Endothelial cell of umbilical vein (primary cell): Measurements from ENCODE around the gene TFG. TPM values are rescaled to one million over a fixed set of nuclear protein-coding genes. Genes with fewer than 3 reads are reported as not detected.

Source experiments
- BruUV-seq: library from RNA; stranded (reverse); fragments of 400-500 nt; replicated peaks from 2 replicates; lab custom pipeline; 2021; lab: Mats Ljungman, UMichigan
- CTCF ChIA-PET: fragments of 300-600, 350-600 bp; sonication (Branson Sonifier 250); formaldehyde crosslinking; loops from one replicate; lab custom pipeline; 2021; ENCODE audit warnings: antibody characterized with exemption, inconsistent platforms; lab: Charles Lee
- POLR2A ChIA-PET: fragments of 300-600, 350-600 bp; sonication (Branson Sonifier 250); formaldehyde crosslinking; loops from one replicate; lab custom pipeline; 2021; ENCODE audit warnings: antibody characterized with exemption, inconsistent platforms; lab: Charles Lee
- DNase-seq: peaks from one replicate; pipeline ENCODE4 v3.0.0-alpha.2; 2011; ENCODE audit warnings: low read depth, low spot score
- FAIRE-seq: peaks from 2 replicates; lab custom pipeline; 2011; peaks lifted over from hg19 to GRCh38; lab: Jason Lieb, UNC
- H2AFZ ChIP-seq: 2 replicates; pipeline ENCODE4 v1.6.0; 2012; ENCODE audit warnings: low read depth, low read length, control low read depth, inconsistent platforms
- H3K27ac ChIP-seq: 2 replicates; pipeline ENCODE4 v1.5.1; 2011; ENCODE audit warnings: low read depth, mild to moderate bottlenecking, control low read depth, low read length, moderate library complexity; ENCODE audit not compliant: insufficient read depth
- H3K27me3 ChIP-seq, 2 experiments: 2 replicates each; pipeline versions ENCODE4 v1.6.0 to v1.6.1; 2011; ENCODE audit warnings: low read length in 2 of 2, mixed read lengths in 1 of 2; ENCODE audit not compliant: control insufficient read depth in 2 of 2, insufficient read depth in 2 of 2
- H3K36me3 ChIP-seq, 2 experiments: 2 replicates in 1 of 2; 3 replicates in 1 of 2; pipeline ENCODE4 v1.5.1; 2011; ENCODE audit warnings: low read length in 2 of 2, mild to moderate bottlenecking in 1 of 2, moderate library complexity in 1 of 2; ENCODE audit not compliant: control insufficient read depth in 2 of 2, insufficient read depth in 2 of 2; ENCODE audit errors: extremely low read depth in 1 of 2
- H3K4me1 ChIP-seq: 3 replicates; pipeline ENCODE4 v1.5.1; 2011; ENCODE audit warnings: mild to moderate bottlenecking, low read length; ENCODE audit not compliant: control insufficient read depth, insufficient read depth; ENCODE audit errors: extremely low read depth
- H3K4me2 ChIP-seq: 2 replicates; pipeline ENCODE4 v1.6.1; 2011; ENCODE audit warnings: low read length, control low read depth, mixed read lengths; ENCODE audit not compliant: insufficient read depth
- H3K4me3 ChIP-seq, 3 experiments: fragments of 200-600 bp in 1 of 3; sonication (generic), shearing (Covaris generic) in 1 of 3; replicated peaks in 1 of 3; 2 replicates each; pipeline ENCODE4 v1.5.1; 2011 to 2016; ENCODE audit warnings: control low read depth in 3 of 3, low read length in 3 of 3, mild to moderate bottlenecking in 2 of 3, inconsistent platforms in 1 of 3, low read depth in 1 of 3, moderate library complexity in 1 of 3; ENCODE audit not compliant: insufficient read depth in 1 of 3
- H3K79me2 ChIP-seq: 2 replicates; pipeline ENCODE4 v1.6.0; 2012; ENCODE audit warnings: low read length, inconsistent platforms; ENCODE audit not compliant: control insufficient read depth, insufficient read depth
- H3K9ac ChIP-seq: replicated peaks from 2 replicates; pipeline ENCODE3; 2011; ENCODE audit warnings: low read length, control low read depth; ENCODE audit not compliant: insufficient read depth; ENCODE audit errors: extremely low read depth
- H3K9me1 ChIP-seq: replicated peaks from 3 replicates; pipeline ENCODE4 v1.6.0; 2011; ENCODE audit warnings: mild to moderate bottlenecking, low read length; ENCODE audit not compliant: control insufficient read depth, insufficient read depth; ENCODE audit errors: extremely low read depth
- H3K9me3 ChIP-seq: replicated peaks from 2 replicates; pipeline ENCODE4 v1.5.1; 2012; ENCODE audit warnings: low read length, inconsistent platforms; ENCODE audit not compliant: control insufficient read depth, insufficient read depth
- H4K20me1 ChIP-seq: replicated peaks from 2 replicates; pipeline ENCODE3; 2011; ENCODE audit warnings: mild to moderate bottlenecking, low read length; ENCODE audit not compliant: control insufficient read depth, insufficient read depth; ENCODE audit errors: extremely low read depth
- EZH2 ChIP-seq: IDR thresholded peaks from 2 replicates; pipeline ENCODE4 v1.6.1; 2012; ENCODE audit warnings: borderline replicate concordance, low read depth, mild to moderate bottlenecking, moderate library complexity, low read length, inconsistent platforms; ENCODE audit not compliant: severe bottlenecking
- FOS ChIP-seq: IDR thresholded peaks from 2 replicates; pipeline ENCODE4 v1.6.1; 2011; ENCODE audit warnings: mild to moderate bottlenecking, low read length, moderate library complexity, borderline replicate concordance; ENCODE audit not compliant: insufficient read depth
- GATA2 ChIP-seq: IDR thresholded peaks from 2 replicates; pipeline ENCODE4 v1.7.0; 2011; ENCODE audit warnings: low read depth, mild to moderate bottlenecking, moderate library complexity, mixed read lengths, low read length; ENCODE audit not compliant: insufficient read length, insufficient read depth
- JUN ChIP-seq: IDR thresholded peaks from 2 replicates; pipeline ENCODE4 v1.6.1; 2011; ENCODE audit warnings: borderline replicate concordance, low read depth; ENCODE audit not compliant: insufficient read length, insufficient read depth
- MYC ChIP-seq: IDR thresholded peaks from one replicate; pipeline ENCODE4 v1.6.1; 2011; ENCODE audit warnings: mild to moderate bottlenecking, low read depth, low read length
- POLR2A ChIP-seq: IDR thresholded peaks from 2 replicates; pipeline ENCODE4 v1.6.1; 2012; ENCODE audit warnings: low read depth, mild to moderate bottlenecking, control low read depth, low read length
- POLR2AphosphoS5 ChIP-seq: IDR thresholded peaks from 2 replicates; pipeline ENCODE4 v1.6.1; 2012; ENCODE audit warnings: low read depth, mild to moderate bottlenecking, control low read depth, low read length, moderate library complexity; ENCODE audit not compliant: insufficient read depth
- dilution Hi-C: fragments of 300-500 bp; cut with MboI; formaldehyde crosslinking; loops from one replicate; pipeline ENCODE4 v1.15.0; 2019; ENCODE audit warnings: low sequenced_read_pairs; ENCODE audit not compliant: extremely low pct_ligation_motif_present
- intact Hi-C: fragments of 100-400 bp; cut with micrococcal nuclease; formaldehyde crosslinking; loops from one replicate; pipeline ENCODE4 v1.10.0; 2022
- polyA plus RNA-seq, 4 experiments: library from polyadenylated mRNA; depleted of rRNA in 3 of 4; stranded (reverse) in 3 of 4; unstranded in 1 of 4; fragments of >200 nt; gene quantifications; 2 replicates each; pipeline versions ENCODE4 v1.2.1 to v1.2.3, GENCODE V29; 2011 to 2012; ENCODE audit warnings: missing spikeins in 1 of 4
- total RNA-seq: library from RNA; stranded (reverse); gene quantifications from 2 replicates; pipeline ENCODE4 v1.2.3, GENCODE V29; 2021
- TF ChIP-seq, protein P1 (sequence below): IDR thresholded peaks from 2 replicates; pipeline ENCODE4 v1.6.1; 2011; ENCODE audit not compliant: insufficient read depth, insufficient read length
- TF ChIP-seq, protein P2 (sequence below), 2 donors: IDR thresholded peaks; 1 replicate in 1 of 2; 2 replicates in 1 of 2; pipeline ENCODE4 v1.5.1; 2011; ENCODE audit warnings: low read length in 2 of 2, mild to moderate bottlenecking in 2 of 2, moderate library complexity in 2 of 2, control low read depth in 1 of 2, inconsistent platforms in 1 of 2, low read depth in 1 of 2; ENCODE audit not compliant: insufficient read depth in 1 of 2; ENCODE audit errors: extremely low read depth in 1 of 2

TFG gene
- total and polyA plus RNA-seq, 2 donors (not counting 3 experiments of a cell fraction or from before 2014, with no cell fraction given), result 106 to 154 TPM

GRCh38 chr3:100756441-100756840 is 47.1 kb downstream of the TFG start:
- Histone ChIP-seq H3K4me3 (no peak overlapping the region), H2AFZ (no peak overlapping the region), H3K27ac (no peak overlapping the region), H3K4me1 (no peaks in the 10 kb centered on the region), H3K36me3 (peaks cover 6 to 8% of the 10 kb centered on the region in 2 experiments), H3K9me3 (no peaks in the 10 kb centered on the region), H3K79me2 (no peaks in the 10 kb centered on the region), H3K9ac (no peak overlapping the region), H3K9me1 (no peaks in the 10 kb centered on the region), H3K27me3 (no peaks in the 10 kb centered on the region), H3K4me2 (no peak overlapping the region), H4K20me1 (no peaks in the 10 kb centered on the region)
- FAIRE-seq (no peak), DNase-seq (no peak)
- BruUV-seq, result no TSS peak
- CTCF ChIA-PET, result interaction anchor here (0.6 kb wide), 2 partner anchors 53 to 316 kb away, joined by 3 read pairs; no protein-coding TSS in a partner anchor
- dilution Hi-C loops (no loop called here), intact Hi-C loops (no loop called here)
- no peak for TF ChIP-seq POLR2A
- TF ChIP-seq, protein P1, sequence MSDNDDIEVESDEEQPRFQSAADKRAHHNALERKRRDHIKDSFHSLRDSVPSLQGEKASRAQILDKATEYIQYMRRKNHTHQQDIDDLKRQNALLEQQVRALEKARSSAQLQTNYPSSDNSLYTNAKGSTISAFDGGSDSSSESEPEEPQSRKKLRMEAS, result no peak
- no peak for TF ChIP-seq FOS
- TF ChIP-seq MYC, result no peak
- TF ChIP-seq GATA2, result no peak
- TF ChIP-seq POLR2AphosphoS5, result no peak
- no peak for TF ChIP-seq EZH2
- TF ChIP-seq JUN, result no peak
- TF ChIP-seq, protein P2, sequence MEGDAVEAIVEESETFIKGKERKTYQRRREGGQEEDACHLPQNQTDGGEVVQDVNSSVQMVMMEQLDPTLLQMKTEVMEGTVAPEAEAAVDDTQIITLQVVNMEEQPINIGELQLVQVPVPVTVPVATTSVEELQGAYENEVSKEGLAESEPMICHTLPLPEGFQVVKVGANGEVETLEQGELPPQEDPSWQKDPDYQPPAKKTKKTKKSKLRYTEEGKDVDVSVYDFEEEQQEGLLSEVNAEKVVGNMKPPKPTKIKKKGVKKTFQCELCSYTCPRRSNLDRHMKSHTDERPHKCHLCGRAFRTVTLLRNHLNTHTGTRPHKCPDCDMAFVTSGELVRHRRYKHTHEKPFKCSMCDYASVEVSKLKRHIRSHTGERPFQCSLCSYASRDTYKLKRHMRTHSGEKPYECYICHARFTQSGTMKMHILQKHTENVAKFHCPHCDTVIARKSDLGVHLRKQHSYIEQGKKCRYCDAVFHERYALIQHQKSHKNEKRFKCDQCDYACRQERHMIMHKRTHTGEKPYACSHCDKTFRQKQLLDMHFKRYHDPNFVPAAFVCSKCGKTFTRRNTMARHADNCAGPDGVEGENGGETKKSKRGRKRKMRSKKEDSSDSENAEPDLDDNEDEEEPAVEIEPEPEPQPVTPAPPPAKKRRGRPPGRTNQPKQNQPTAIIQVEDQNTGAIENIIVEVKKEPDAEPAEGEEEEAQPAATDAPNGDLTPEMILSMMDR (IDR thresholded peaks at IDR 0.05; ENCODE audit: extremely low read depth in 1 of 2, insufficient read depth in 1 of 2, low read depth in 1 of 2, low read length in 2 of 2), result no peak
- POLR2A ChIA-PET, result no interaction called here
